ENCODE results near the gene TTC33. TPM values are rescaled to one million over a fixed set of nuclear protein-coding genes. Genes with fewer than 3 reads are reported as not detected.
"Not testable (repeated sequence)": the region's sequence is repeated elsewhere in the genome, so short reads cannot be mapped to it uniquely, and the experiment has no call there.

TTC33 gene
- total and polyA plus RNA-seq, 2 of the 13 experiments (the other 11 are each of a cell fraction or from before 2014, with no cell fraction given), result 4.5 to 20.0 TPM

- POLR2A ChIA-PET; ATAC-seq; H2AFZ ChIP-seq (ENCODE audit: low read length); DNase-seq (ENCODE audit: low spot score); H3K27me3 ChIP-seq (ENCODE audit: control insufficient read depth in 1 of 2, insufficient read depth in 2 of 2, low read length in 2 of 2); H3K9ac ChIP-seq (ENCODE audit: insufficient read depth, low read depth, low read length); intact Hi-C loops (cut with micrococcal nuclease; ENCODE audit: unreplicated experiment); H3K79me2 ChIP-seq (ENCODE audit: insufficient read depth, low read length); H3K36me3 ChIP-seq (replicated peaks in 1 of 2; ENCODE audit: control insufficient read depth in 1 of 2, insufficient read depth in 2 of 2, low read length in 2 of 2); CTCF ChIA-PET (ENCODE audit: low intra/inter-chr PET ratio, low total read pairs); H3K4me2 ChIP-seq (ENCODE audit: low read depth, low read length); FAIRE-seq; BruUV-seq (replicated peaks); H3K4me3 ChIP-seq (replicated peaks in 1 of 3; ENCODE audit: insufficient read depth in 1 of 3, low read depth in 2 of 3, low read length in 3 of 3); H3K27ac ChIP-seq (ENCODE audit: extremely low read length, insufficient read depth, low read length); in situ Hi-C loops (cut with HindIII; ENCODE audit: extremely low pct_ligation_motif_present, low pct_unique_long_range_greater_than_20kb); H4K20me1 ChIP-seq (ENCODE audit: insufficient read depth, low read length); H3K4me1 ChIP-seq (ENCODE audit: insufficient read depth, low read length): not testable (repeated sequence)
- peaks cover 22% of the 10 kb centered on the region; the same call in 1 of the 2 replicates for H3K9me3 ChIP-seq (ENCODE audit: low read length)
These were observed 53.7 kb downstream of the TTC33 start for GRCh38 chr5:40702027-40702426.

- Histone ChIP-seq H3K27ac (ENCODE audit: extremely low read length, insufficient read depth, low read length) (no peak overlapping the region), H3K9me3 (ENCODE audit: low read length) (peaks cover 22% of the 10 kb centered on the region; the same call in 1 of the 2 replicates), H3K9ac (ENCODE audit: insufficient read depth, low read depth, low read length) (no peak overlapping the region), H3K36me3 (replicated peaks in 1 of 2; ENCODE audit: control insufficient read depth in 1 of 2, insufficient read depth in 2 of 2, low read length in 2 of 2) (no peaks in the 10 kb centered on the region), H3K27me3 (ENCODE audit: control insufficient read depth in 1 of 2, insufficient read depth in 2 of 2, low read length in 2 of 2) (no peaks in the 10 kb centered on the region), H3K4me3 (replicated peaks in 1 of 3; ENCODE audit: insufficient read depth in 1 of 3, low read depth in 2 of 3, low read length in 3 of 3) (no peak overlapping the region), H2AFZ (ENCODE audit: low read length) (no peak overlapping the region), H3K4me2 (ENCODE audit: low read depth, low read length) (no peak overlapping the region), H3K79me2 (ENCODE audit: insufficient read depth, low read length) (no peaks in the 10 kb centered on the region), H3K4me1 (ENCODE audit: insufficient read depth, low read length) (no peaks in the 10 kb centered on the region), H4K20me1 (ENCODE audit: insufficient read depth, low read length) (no peaks in the 10 kb centered on the region)
- DNase-seq (ENCODE audit: low spot score), result no peak
- CTCF ChIA-PET (ENCODE audit: low intra/inter-chr PET ratio, low total read pairs), result no interaction called here
- FAIRE-seq, result no peak
- in situ Hi-C loops (cut with HindIII; ENCODE audit: extremely low pct_ligation_motif_present, low pct_unique_long_range_greater_than_20kb) (no loop called here), intact Hi-C loops (cut with micrococcal nuclease; ENCODE audit: unreplicated experiment) (no loop called here)
- WGBS (ENCODE audit: low lambda C conversion rate), result 79% methylated on average over 4 of the region's 5 CpGs
- POLR2A ChIA-PET, result no interaction called here
- no peak; the same call in 2 of the 3 replicates for ATAC-seq
- no TSS peak for BruUV-seq (replicated peaks)
- TF ChIP-seq SRSF1 (optimal IDR thresholded peaks at IDR 0.05; ENCODE audit: low read depth, low read length) (no peak), ZBTB14 (CRISPR knock-in tag; IDR thresholded peaks at IDR 0.05) (no peak), ZFP36L2 (CRISPR knock-in tag; IDR thresholded peaks at IDR 0.05) (no peak), HIVEP1 (CRISPR knock-in tag; IDR thresholded peaks at IDR 0.05) (no peak), IKZF5 (CRISPR knock-in tag; IDR thresholded peaks at IDR 0.05) (no peak), EHMT2 (IDR thresholded peaks at IDR 0.05; ENCODE audit: borderline replicate concordance, low read depth, low read length) (no peak), ZSCAN31 (CRISPR knock-in tag; IDR thresholded peaks at IDR 0.05; ENCODE audit: low read depth) (no peak)
These were observed 55.5 kb downstream of the TTC33 start for GRCh38 chr5:40700116-40700782.
